ENCODE data around the gene CLDN3.

DNA sequence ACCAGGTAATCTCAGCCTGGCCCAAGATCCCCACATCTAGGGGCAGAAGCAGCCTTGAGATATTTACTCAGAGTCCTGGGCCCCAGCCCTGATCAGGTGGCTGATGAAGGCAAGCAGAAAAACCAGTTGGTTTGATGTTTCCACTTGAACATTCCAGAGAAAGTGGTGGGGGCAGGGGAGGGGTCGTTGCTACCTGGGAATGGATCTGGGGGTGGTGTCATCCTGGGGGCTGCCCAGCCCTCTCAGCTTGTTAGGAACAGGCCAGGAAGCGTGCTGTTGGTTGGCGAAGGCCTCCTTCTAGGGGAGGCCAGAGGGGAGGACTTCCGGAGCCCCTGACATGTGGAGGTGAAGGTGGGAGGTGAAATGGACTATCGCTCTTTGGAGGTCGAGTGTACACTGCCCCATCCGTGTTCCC, 27.7 kb downstream of the CLDN3 start:
- no peak for TF ChIP-seq YY1 (IDR thresholded peaks at IDR 0.05; ENCODE audit: insufficient read depth, insufficient read length)
- no peak for TF ChIP-seq ZNF274 (IDR thresholded peaks at IDR 0.05; ENCODE audit: low read depth, low read length)
